HepG2 (cell line): ENCODE measurements around the gene AP2B1. TPM values are rescaled to one million over a fixed set of nuclear protein-coding genes. Genes with fewer than 3 reads are reported as not detected.

Experiments used
- ATAC-seq: fragments of 200-7000 bp; cut with Tn5 transposase; 3 replicates; pipeline ENCODE4 v1.9.1; 2020; ENCODE audit warnings: mild to moderate bottlenecking, moderate library complexity
- BruUV-seq: library from RNA; stranded (reverse); fragments of 400-500 nt; replicated peaks from 2 replicates; lab custom pipeline; 2021; lab: Mats Ljungman, UMichigan
- CTCF ChIA-PET: fragments of 300-600 bp; formaldehyde crosslinking; extraction: SDS; loops from one replicate; lab custom pipeline; 2021; ENCODE audit warnings: low total read pairs, inconsistent platforms, low intra/inter-chr PET ratio; lab: Yijun Ruan, JAX
- POLR2A ChIA-PET: fragments of 350-600 bp; sonication (Branson Sonifier 250); formaldehyde crosslinking; loops from one replicate; lab custom pipeline; 2020; ENCODE audit warnings: antibody characterized with exemption, inconsistent platforms; lab: Yijun Ruan, JAX
- DNase-seq: peaks from one replicate; pipeline ENCODE4 v3.0.0-alpha.2; 2015; ENCODE audit warnings: low spot score
- FAIRE-seq: peaks from 3 replicates; lab custom pipeline; 2011; peaks lifted over from hg19 to GRCh38; lab: Jason Lieb, UNC
- H2AFZ ChIP-seq: one replicate; pipeline ENCODE4 v1.6.1; 2011; ENCODE audit warnings: low read length, inconsistent platforms
- H3K27ac ChIP-seq: fragments of 300-600 bp; 3 replicates; pipeline ENCODE4 v1.8.0; 2011; ENCODE audit warnings: mixed run types, mild to moderate bottlenecking, mixed read lengths, low read length, inconsistent platforms; ENCODE audit not compliant: insufficient read depth; ENCODE audit errors: extremely low read length
- H3K27me3 ChIP-seq, 2 experiments: fragments of 200-600 bp in 1 of 2; 2 replicates in 1 of 2; 3 replicates in 1 of 2; pipeline versions ENCODE4 v1.6.0 to v1.8.0; 2011; ENCODE audit warnings: low read length in 2 of 2, mild to moderate bottlenecking in 2 of 2, moderate library complexity in 2 of 2, inconsistent platforms in 1 of 2; ENCODE audit not compliant: insufficient read depth in 2 of 2, control insufficient read depth in 1 of 2
- H3K36me3 ChIP-seq, 2 experiments: fragments of 200-600 bp in 1 of 2; replicated peaks in 1 of 2; 2 replicates in 1 of 2; 3 replicates in 1 of 2; pipeline versions ENCODE4 v1.5.1 to v1.8.0; 2011; ENCODE audit warnings: low read length in 2 of 2, inconsistent platforms in 1 of 2; ENCODE audit not compliant: insufficient read depth in 2 of 2, control insufficient read depth in 1 of 2
- H3K4me1 ChIP-seq: 2 replicates; pipeline ENCODE4 v1.5.1; 2012; ENCODE audit warnings: low read length, inconsistent platforms; ENCODE audit not compliant: insufficient read depth
- H3K4me2 ChIP-seq: 2 replicates; pipeline ENCODE4 v1.6.0; 2011; ENCODE audit warnings: low read depth, low read length, inconsistent platforms
- H3K4me3 ChIP-seq, 3 experiments: fragments of 200-600 bp in 1 of 3; sonication (generic), shearing (Covaris generic) in 1 of 3; replicated peaks in 1 of 3; 2 replicates each; pipeline ENCODE4 v1.5.1; 2011 to 2016; ENCODE audit warnings: low read length in 3 of 3, inconsistent platforms in 2 of 3, low read depth in 2 of 3, mild to moderate bottlenecking in 2 of 3, control low read depth in 1 of 3, mixed read lengths in 1 of 3; ENCODE audit not compliant: insufficient read depth in 1 of 3
- H3K79me2 ChIP-seq: one replicate; pipeline ENCODE4 v1.6.1; 2011; ENCODE audit warnings: low read length, inconsistent platforms; ENCODE audit not compliant: insufficient read depth
- H3K9ac ChIP-seq: 2 replicates; pipeline ENCODE4 v1.6.0; 2011; ENCODE audit warnings: mild to moderate bottlenecking, low read depth, low read length, inconsistent platforms; ENCODE audit not compliant: insufficient read depth
- H3K9me3 ChIP-seq: 2 replicates; pipeline ENCODE4 v1.5.1; 2012; ENCODE audit warnings: mild to moderate bottlenecking, low read length
- H4K20me1 ChIP-seq: 2 replicates; pipeline ENCODE4 v1.6.0; 2011; ENCODE audit warnings: inconsistent platforms, mild to moderate bottlenecking, low read length, moderate library complexity; ENCODE audit not compliant: insufficient read depth
- ATF7-NPFF ChIP-seq: sonication (generic); formaldehyde crosslinking; IDR thresholded peaks from 2 replicates; pipeline ENCODE4 v1.8.1; 2023; ENCODE audit warnings: mild to moderate bottlenecking, low read depth, missing genetic modification reagents, moderate library complexity
- FOXA1 ChIP-seq, 2 experiments: fragments of 450-650 bp in 1 of 2; sonication (generic) in 1 of 2; formaldehyde crosslinking in 1 of 2; IDR thresholded peaks; 2 replicates each; pipeline versions ENCODE4 v1.4.0 to v1.6.1; 2016 to 2020; ENCODE audit warnings: missing genetic modification reagents in 1 of 2
- TFE3 ChIP-seq: IDR thresholded peaks from 2 replicates; pipeline ENCODE4 v1.6.1; 2016
- ZBTB1 ChIP-seq: sonication (generic); formaldehyde crosslinking; IDR thresholded peaks from 2 replicates; pipeline ENCODE4 v1.4.0; 2020; ENCODE audit warnings: missing genetic modification reagents, borderline replicate concordance
- ZNF124 ChIP-seq: sonication (generic); formaldehyde crosslinking; IDR thresholded peaks from 2 replicates; pipeline ENCODE4 v1.4.0; 2020; ENCODE audit warnings: missing genetic modification reagents
- ZNF431 ChIP-seq: sonication (generic); formaldehyde crosslinking; IDR thresholded peaks from 2 replicates; pipeline ENCODE4 v1.9.0; 2022; ENCODE audit warnings: missing genetic modification reagents, low read depth, mild to moderate bottlenecking, borderline replicate concordance
- ZNF704 ChIP-seq: sonication (generic); formaldehyde crosslinking; IDR thresholded peaks from 2 replicates; pipeline ENCODE4 v1.8.1; 2023; ENCODE audit warnings: mild to moderate bottlenecking, inconsistent platforms, moderate library complexity, missing genetic modification reagents, borderline replicate concordance
- WGBS: methylation state at CpG from one replicate; pipeline ENCODE4 v1.1.6; 2017; ENCODE audit warnings: low lambda C conversion rate; 5-methylcytosine and 5-hydroxymethylcytosine counted together
- in situ Hi-C: cut with HindIII; loops from 2 replicates; pipeline ENCODE4 v1.10.0; 2017; ENCODE audit warnings: low pct_unique_long_range_greater_than_20kb; ENCODE audit not compliant: extremely low pct_ligation_motif_present
- intact Hi-C: fragments of 100-400 bp; cut with micrococcal nuclease; formaldehyde crosslinking; loops from one replicate; pipeline ENCODE4 v1.10.0; 2022; ENCODE audit not compliant: unreplicated experiment
- polyA plus RNA-seq, 8 experiments: library from polyadenylated mRNA; depleted of rRNA in 3 of 8; stranded (reverse) in 7 of 8; unstranded in 1 of 8; fragments of >200 nt; fragmentation: Illumina TruSeq in 4 of 8; extraction: Trizol in 4 of 8; gene quantifications; 2 replicates each; pipeline versions ENCODE4 v1.2.1 to v1.2.3, GENCODE V29; 2011 to 2016; ENCODE audit warnings: low read depth in 4 of 8, missing spikeins in 1 of 8, mixed read lengths in 1 of 8; ENCODE audit not compliant: insufficient read depth in 1 of 8
- total RNA-seq, 5 experiments: library from RNA; depleted of rRNA; stranded (reverse); fragments of >200 nt; fragmentation: Illumina TruSeq; extraction: Trizol; gene quantifications; 2 replicates each; pipeline ENCODE4 v1.2.3, GENCODE V29; 2016; ENCODE audit warnings: low read depth in 1 of 5

AP2B1 gene
- total and polyA plus RNA-seq, 2 of the 13 experiments (the other 11 are each of a cell fraction or from before 2014, with no cell fraction given), result 23.8 to 71.3 TPM

- DNase-seq (no peak), ATAC-seq (no peak), FAIRE-seq (no peak)
- H3K9me3 ChIP-seq, result no peaks in the 10 kb centered on the region
- POLR2A ChIA-PET, result interaction anchor here (0.7 to 1.3 kb wide), 2 partner anchors 29 to 188 kb away, joined by 3 read pairs; partner anchors contain the start of gene PEX12
- H3K79me2 ChIP-seq, result no peaks in the 10 kb centered on the region
- no TSS peak for BruUV-seq
- peaks cover 11 to 48% of the 10 kb centered on the region in 2 experiments for H3K36me3 ChIP-seq
- no peaks in the 10 kb centered on the region for H3K4me1 ChIP-seq
- H4K20me1 ChIP-seq, result no peaks in the 10 kb centered on the region
- in situ Hi-C loops (no loop called here), intact Hi-C loops (no loop called here)
- WGBS, result 95% methylated on average over 3 of the region's 3 CpGs
- no peak overlapping the region for H3K4me2 ChIP-seq
- H3K4me3 ChIP-seq, result no peak overlapping the region
- H3K27me3 ChIP-seq, result no peaks in the 10 kb centered on the region
- TF ChIP-seq ZBTB1 (CRISPR knock-in tag), result no peak
- TF ChIP-seq ZNF704, result no peak
- no peak for TF ChIP-seq TFE3 (CRISPR knock-in tag)
- no peak for TF ChIP-seq ATF7-NPFF (CRISPR knock-in tag)
- no peak for TF ChIP-seq FOXA1 (IDR thresholded peaks at IDR 0.05)
- TF ChIP-seq FOXA1 (CRISPR knock-in tag; IDR thresholded peaks at IDR 0.05), result no peak
- TF ChIP-seq ZNF124, result no peak
- no peak for TF ChIP-seq ZNF431 (CRISPR knock-in tag)
- no peak overlapping the region for H3K9ac ChIP-seq
- no peak overlapping the region for H2AFZ ChIP-seq
- H3K27ac ChIP-seq, result no peak overlapping the region
- CTCF ChIA-PET, result no interaction called here
These were observed 20.2 kb downstream of the AP2B1 start for GRCh38 chr17:35607239-35607847.
